Measurements from ENCODE around the gene PRKCB. TPM values are rescaled to one million over a fixed set of nuclear protein-coding genes. Genes with fewer than 3 reads are reported as not detected.

The PRKCB gene
- 10 to 100 TPM in 1 of 2 donors, 1 to 10 TPM in 1; 2.9 to 28.6 TPM for total RNA-seq

DNA sequence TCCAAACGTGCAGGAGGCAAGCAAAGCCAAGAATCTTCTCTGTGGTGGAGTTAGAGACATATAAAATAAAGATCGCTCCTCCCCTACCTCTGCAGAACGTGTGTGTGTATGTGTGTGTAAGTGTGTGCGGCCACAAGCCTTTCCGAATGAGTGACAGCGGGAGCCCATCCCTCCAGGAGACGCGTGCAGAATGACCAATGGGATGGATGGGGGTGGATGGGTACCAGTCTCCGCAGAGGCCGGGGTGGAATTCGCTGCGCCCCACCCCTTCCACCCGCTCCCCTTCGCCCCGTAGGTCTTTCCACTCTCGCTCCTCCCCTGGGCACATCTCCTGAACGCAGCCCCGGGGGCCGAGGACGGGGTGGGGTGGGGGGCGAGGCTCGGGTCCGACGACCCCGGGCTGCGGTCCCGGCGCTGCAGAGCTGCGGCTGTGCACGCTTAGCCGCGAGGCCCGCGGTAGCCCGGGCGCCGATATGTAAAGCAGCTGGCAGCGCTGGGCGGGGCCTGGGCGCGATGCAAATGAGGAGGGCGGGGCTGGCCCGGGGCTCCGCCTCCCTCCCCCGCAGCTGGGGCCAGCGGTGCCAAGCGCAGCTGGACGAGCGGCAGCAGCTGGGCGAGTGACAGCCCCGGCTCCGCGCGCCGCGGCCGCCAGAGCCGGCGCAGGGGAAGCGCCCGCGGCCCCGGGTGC, at the start of gene PRKCB:
PRKCB (plus strand) TSS at position 594 of the 688 bp plus-strand sequence.
- H3K27me3 ChIP-seq (replicated peaks; ENCODE audit: insufficient read depth), result peaks cover 5% of the 10 kb centered on the region
- TF ChIP-seq, protein P1, sequence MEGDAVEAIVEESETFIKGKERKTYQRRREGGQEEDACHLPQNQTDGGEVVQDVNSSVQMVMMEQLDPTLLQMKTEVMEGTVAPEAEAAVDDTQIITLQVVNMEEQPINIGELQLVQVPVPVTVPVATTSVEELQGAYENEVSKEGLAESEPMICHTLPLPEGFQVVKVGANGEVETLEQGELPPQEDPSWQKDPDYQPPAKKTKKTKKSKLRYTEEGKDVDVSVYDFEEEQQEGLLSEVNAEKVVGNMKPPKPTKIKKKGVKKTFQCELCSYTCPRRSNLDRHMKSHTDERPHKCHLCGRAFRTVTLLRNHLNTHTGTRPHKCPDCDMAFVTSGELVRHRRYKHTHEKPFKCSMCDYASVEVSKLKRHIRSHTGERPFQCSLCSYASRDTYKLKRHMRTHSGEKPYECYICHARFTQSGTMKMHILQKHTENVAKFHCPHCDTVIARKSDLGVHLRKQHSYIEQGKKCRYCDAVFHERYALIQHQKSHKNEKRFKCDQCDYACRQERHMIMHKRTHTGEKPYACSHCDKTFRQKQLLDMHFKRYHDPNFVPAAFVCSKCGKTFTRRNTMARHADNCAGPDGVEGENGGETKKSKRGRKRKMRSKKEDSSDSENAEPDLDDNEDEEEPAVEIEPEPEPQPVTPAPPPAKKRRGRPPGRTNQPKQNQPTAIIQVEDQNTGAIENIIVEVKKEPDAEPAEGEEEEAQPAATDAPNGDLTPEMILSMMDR (IDR thresholded peaks at IDR 0.05), result no peak
- no peak for TF ChIP-seq POLR2AphosphoS5 (IDR thresholded peaks at IDR 0.05)
- no peak for TF ChIP-seq POLR2A (IDR thresholded peaks at IDR 0.05)
- WGBS, result under 1% methylated on average over 50 of the region's 63 CpGs
- H3K9me3 ChIP-seq, result no peaks in the 10 kb centered on the region
- H3K4me1 ChIP-seq (replicated peaks), result no peaks in the 10 kb centered on the region
- no peak within 1 kb of the TSS for H3K27ac ChIP-seq
- H3K4me3 ChIP-seq, result peak within 1 kb of the TSS; percentile 30 to 34
- peak; percentile 68 for DNase-seq (ENCODE audit: low spot score)
- intact Hi-C loops (cut with DNase I), result loop anchor here (5.0 kb wide), 1 partner anchor 67 kb away; no protein-coding TSS in a partner anchor
- no peaks in the 10 kb centered on the region for H3K36me3 ChIP-seq

- no peak overlapping the region for H3K4me3 ChIP-seq
- no peaks in the 10 kb centered on the region for H3K4me1 ChIP-seq (replicated peaks)
- TF ChIP-seq POLR2A (IDR thresholded peaks at IDR 0.05) (no peak), POLR2AphosphoS5 (IDR thresholded peaks at IDR 0.05) (no peak)
- TF ChIP-seq, protein P1 (IDR thresholded peaks at IDR 0.05), result no peak
- WGBS, result 60% methylated on average over 6 of the region's 6 CpGs
- no peaks in the 10 kb centered on the region for H3K9me3 ChIP-seq
- H3K27ac ChIP-seq, result no peak overlapping the region
- DNase-seq (ENCODE audit: low spot score), result no peak
- H3K27me3 ChIP-seq (replicated peaks; ENCODE audit: insufficient read depth), result no peaks in the 10 kb centered on the region
- intact Hi-C loops (cut with DNase I), result no loop called here
- no peaks in the 10 kb centered on the region for H3K36me3 ChIP-seq
Measured at GRCh38 chr16:23786964-23787561, 48.7 kb upstream of the PRKCB start.

GRCh38 chr16:23788685-23789084, 47.1 kb upstream of the PRKCB start:
- H3K27ac ChIP-seq, result no peak overlapping the region
- no peaks in the 10 kb centered on the region for H3K9me3 ChIP-seq
- H3K36me3 ChIP-seq, result no peaks in the 10 kb centered on the region
- no peak overlapping the region for H3K4me3 ChIP-seq
- no peak for DNase-seq (ENCODE audit: low spot score)
- no peaks in the 10 kb centered on the region for H3K4me1 ChIP-seq (replicated peaks)
- WGBS, result 60% methylated on average over 3 of the region's 3 CpGs
- intact Hi-C loops (cut with DNase I), result no loop called here
- H3K27me3 ChIP-seq (replicated peaks; ENCODE audit: insufficient read depth), result no peaks in the 10 kb centered on the region
- TF ChIP-seq POLR2A (IDR thresholded peaks at IDR 0.05) (no peak), POLR2AphosphoS5 (IDR thresholded peaks at IDR 0.05) (no peak)
- TF ChIP-seq, protein P1 (IDR thresholded peaks at IDR 0.05), result no peak

DNA sequence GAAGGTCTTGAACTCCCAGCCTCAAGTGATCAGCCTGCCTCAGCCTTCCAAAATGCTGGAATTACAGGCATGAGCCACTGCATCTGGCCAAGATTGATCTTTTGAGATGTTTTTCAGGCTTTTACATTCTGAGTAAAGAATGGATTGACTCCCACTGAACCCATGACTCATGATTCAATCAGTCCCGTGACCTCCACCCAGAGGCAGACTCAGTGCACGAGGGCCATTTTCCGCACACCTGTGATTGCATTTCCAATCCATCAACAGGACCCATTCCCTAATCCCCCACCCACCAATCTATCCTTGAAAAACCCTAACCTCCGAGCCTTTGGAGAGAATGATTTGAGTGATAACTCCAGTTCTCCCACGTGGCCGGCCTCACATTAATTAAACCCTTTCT, 40.4 kb upstream of the PRKCB start:
- Histone ChIP-seq H3K36me3 (no peaks in the 10 kb centered on the region), H3K4me3 (no peak overlapping the region), H3K4me1 (replicated peaks) (no peaks in the 10 kb centered on the region), H3K27ac (no peak overlapping the region), H3K27me3 (replicated peaks; ENCODE audit: insufficient read depth) (no peaks in the 10 kb centered on the region), H3K9me3 (no peaks in the 10 kb centered on the region)
- intact Hi-C loops (cut with DNase I), result no loop called here
- WGBS, result 91% methylated on average over 6 of the region's 6 CpGs
- DNase-seq (ENCODE audit: low spot score), result no peak
- TF ChIP-seq, protein P1 (IDR thresholded peaks at IDR 0.05), result no peak

DNA sequence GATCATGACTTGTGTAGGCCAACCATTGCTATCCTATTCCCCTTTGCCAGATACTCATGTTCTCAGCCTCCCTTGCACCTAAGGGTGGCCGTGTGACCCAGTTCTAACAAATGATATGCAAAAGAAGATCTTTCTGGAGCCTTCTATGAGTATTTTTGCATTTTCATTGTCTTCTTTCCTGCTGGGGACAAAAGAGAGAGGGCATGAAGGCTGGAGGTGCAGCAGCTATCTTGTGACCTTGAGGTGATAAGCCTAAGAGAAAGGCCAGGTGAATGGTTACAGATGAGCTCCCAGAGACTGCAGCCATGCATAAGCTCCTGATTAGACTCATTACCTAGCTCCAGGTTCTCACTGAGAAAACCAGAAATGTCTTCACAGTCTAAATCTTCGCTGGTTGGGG, 38.8 kb upstream of the PRKCB start:
- intact Hi-C loops (cut with DNase I), result no loop called here
- no peak for DNase-seq (ENCODE audit: low spot score)
- WGBS, result 93% methylated on average over 2 of the region's 2 CpGs

More for the DNA sequence above, 38.8 kb upstream of the PRKCB start:
- no peaks in the 10 kb centered on the region for H3K27me3 ChIP-seq (replicated peaks; ENCODE audit: insufficient read depth)
- no peaks in the 10 kb centered on the region for H3K9me3 ChIP-seq
- H3K36me3 ChIP-seq, result no peaks in the 10 kb centered on the region
- no peak overlapping the region for H3K4me3 ChIP-seq
- TF ChIP-seq POLR2A (IDR thresholded peaks at IDR 0.05) (no peak), POLR2AphosphoS5 (IDR thresholded peaks at IDR 0.05) (no peak)
- TF ChIP-seq, protein P1 (IDR thresholded peaks at IDR 0.05), result no peak
- no peak overlapping the region for H3K27ac ChIP-seq
- no peaks in the 10 kb centered on the region for H3K4me1 ChIP-seq (replicated peaks)
